NCI-H1105 treated with DMSO at 0.1 percent for 48 hours (cell line): Measurements from ENCODE around the gene C11orf68.

Experiments
- DNase-seq: peaks from one replicate; lab custom pipeline; 2025; lab: John Stamatoyannopoulos, UW

C11orf68 gene

DNA sequence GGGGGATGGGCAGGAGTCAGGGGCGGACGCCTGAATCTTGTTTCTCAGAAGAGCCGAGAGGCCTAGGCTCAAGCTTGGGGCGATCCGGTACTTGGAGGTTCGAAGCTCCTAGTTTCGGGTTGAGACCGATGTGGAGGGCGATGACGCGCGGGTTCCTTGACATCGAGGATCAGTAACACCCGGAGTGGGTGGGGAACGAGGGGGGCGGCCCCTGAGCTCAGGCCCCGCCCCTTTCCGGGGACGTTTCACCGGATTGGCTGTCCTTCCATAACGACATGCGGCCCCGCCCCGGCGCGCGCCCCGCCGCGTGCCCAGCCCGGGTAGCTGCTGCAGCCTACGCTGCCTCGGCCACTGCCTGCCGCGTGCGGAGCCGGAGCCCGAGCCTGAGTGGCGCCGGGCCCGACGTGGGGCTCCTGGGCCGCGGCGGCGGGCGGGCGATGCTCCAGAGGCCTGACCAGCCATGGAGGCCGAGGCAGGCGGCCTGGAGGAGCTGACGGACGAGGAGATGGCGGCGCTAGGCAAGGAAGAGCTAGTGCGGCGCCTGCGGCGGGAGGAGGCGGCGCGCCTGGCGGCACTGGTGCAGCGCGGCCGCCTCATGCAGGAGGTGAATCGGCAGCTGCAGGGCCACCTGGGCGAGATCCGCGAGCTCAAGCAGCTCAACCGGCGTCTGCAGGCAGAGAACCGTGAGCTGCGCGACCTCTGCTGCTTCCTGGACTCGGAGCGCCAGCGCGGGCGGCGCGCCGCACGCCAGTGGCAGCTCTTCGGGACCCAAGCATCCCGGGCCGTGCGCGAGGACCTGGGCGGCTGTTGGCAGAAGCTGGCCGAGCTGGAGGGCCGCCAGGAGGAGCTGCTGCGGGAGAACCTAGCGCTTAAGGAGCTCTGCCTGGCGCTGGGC lies 28.3 kb downstream of the C11orf68 start, which contains the start of gene CCDC85B:
Gene CCDC85B (plus strand): TSS at position 350 of the 895 bp plus-strand sequence. CDS start 111 bp downstream, at position 461.
- peak; percentile 91 for DNase-seq

DNA sequence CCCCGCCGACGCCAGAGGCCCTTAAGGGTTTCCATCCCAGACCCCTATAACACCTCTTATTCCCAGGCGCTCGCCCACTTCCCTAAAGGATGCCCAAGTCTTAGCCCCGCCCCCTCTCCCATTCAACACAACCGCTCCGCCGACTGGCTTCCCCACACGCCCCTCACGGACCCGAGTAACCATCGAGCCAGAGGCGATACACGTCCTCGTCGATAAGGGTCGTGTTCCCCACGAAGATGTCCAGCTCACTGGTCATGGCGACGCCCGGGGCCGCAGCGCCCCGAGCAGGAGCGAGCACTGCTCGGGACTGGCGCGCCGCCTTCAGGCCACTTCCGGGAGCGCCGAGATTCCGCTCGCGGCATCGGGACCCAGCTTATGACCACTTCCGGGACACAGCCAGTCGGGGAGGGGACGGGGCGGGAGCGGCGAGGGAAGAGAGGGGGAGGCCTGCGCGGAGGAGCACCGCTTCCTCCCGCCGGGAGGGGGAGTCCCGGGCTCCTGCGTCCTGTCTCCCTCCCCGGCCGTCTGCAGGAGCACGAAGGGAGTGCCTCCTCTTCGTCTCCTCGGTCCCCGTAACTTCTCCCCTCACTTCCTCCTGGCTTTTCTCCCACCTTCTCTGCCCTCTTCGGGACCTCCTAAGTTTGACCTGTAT lies 30.6 kb downstream of the C11orf68 start, which contains the start of gene FIBP:
Gene FIBP (minus strand): TSS at position 309 of the 652 bp plus-strand sequence. CDS start 53 bp downstream, at position 256.
- peak; percentile 94 for DNase-seq

GRCh38 chr11:65887723-65888162 lies 31.1 kb downstream of the C11orf68 start:
- no peak for DNase-seq

GRCh38 chr11:65886826-65887722 lies 31.8 kb downstream of the C11orf68 start:
- DNase-seq: no peak

DNA sequence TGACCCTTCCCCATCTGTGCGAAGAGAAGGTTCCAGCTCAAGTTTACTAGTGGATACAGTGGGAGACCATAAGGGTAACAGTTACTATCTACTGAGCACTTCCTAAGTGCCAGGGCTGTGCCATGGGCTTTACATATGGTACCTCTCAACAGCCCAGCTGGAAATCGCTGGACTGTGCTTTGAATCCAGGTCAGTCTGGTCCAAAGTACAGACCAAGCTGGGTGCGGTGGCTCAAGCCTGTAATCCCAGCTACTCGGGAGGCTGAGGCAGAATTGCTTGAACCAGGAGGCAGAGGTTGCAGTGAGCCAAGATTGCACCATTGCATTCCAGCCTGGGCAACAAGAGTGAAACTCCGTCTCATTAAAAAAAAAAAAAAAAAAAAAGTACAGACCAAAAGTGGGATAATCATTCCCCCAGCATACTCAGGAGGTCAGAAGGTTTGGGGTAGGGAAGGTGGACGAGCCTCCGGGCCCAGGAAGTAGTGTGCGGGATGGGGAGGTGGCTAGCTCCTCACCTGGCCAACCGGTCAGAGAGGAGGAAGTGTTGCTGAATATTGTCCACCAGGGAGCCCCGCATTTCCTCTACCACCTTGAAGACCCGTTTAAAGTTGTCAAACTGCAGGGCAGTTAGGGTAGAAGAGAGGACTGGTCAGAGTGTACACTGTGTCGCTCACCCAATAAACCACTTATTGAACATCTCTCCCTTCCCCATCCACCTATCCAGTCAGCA lies 32.9 kb downstream of the C11orf68 start:
- no peak for DNase-seq

DNA sequence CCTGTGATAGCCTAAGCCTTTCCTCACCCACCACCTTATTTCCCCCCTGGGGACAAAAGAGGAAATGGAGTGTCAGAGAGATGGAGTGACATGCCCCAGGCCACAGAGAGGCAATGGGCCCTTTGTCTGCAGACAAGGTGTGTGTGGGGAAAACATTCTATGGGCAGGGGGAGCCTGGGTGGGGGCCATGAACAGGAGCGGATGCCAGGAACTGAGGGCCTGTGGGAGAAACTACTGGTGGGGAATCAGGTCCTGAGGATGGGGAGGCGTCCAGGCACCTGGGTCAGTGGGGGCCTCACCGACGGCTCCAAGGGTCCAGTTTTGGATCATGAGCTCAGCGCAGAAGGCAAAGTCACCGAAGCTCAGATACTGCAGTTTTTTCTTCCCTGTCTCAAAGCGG lies 33.6 kb downstream of the C11orf68 start:
- no peak for DNase-seq

GRCh38 chr11:65884716-65885092 lies 34.2 kb downstream of the C11orf68 start:
- peak; percentile 63 for DNase-seq

DNA sequence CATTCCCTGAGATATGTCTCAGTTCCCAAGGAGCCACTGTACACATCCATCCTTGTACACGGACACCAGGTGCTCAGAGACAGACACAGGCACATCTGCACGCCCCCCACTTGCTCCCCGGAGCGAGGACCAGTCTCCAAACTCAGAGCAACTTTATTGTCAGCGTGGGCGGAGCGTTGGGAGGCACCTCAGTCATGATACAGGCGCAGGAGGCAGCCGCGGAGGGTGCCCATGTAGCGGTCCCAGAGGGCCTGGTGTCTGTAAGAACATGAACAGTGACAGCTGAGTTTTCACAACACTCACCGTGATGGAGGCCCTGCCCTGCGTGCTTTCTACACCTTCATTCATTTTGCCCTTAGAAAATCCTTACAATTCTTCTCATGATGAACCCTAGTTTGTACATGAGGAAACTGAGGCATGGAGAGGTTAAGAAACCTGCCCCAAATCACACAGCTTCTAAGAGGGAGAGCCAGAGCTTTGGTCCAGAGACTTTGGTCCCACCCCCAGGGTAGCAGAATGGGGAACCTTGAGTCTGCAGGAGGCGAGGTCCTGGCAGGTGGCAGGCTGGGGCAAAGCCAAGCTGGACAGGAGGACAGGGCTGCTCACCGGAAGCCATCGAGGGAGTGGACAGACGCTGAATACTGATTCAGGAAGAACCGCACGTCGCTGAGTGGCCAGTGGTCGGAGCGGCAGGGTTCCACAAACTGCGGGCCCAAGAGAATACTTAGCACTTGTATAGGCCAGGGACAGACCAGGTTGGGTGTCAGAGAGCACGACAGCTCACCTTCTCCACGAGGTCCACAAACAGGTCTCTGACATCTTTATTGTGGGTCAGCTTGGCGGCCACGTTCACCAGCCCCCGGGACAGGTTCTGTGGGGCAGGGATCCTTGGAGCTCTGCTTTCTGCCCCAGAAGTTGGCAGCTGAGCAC lies 34.8 kb downstream of the C11orf68 start:
- no peak for DNase-seq

- no peak for DNase-seq
These were observed 35.7 kb downstream of the C11orf68 start for GRCh38 chr11:65883058-65883761.

DNA sequence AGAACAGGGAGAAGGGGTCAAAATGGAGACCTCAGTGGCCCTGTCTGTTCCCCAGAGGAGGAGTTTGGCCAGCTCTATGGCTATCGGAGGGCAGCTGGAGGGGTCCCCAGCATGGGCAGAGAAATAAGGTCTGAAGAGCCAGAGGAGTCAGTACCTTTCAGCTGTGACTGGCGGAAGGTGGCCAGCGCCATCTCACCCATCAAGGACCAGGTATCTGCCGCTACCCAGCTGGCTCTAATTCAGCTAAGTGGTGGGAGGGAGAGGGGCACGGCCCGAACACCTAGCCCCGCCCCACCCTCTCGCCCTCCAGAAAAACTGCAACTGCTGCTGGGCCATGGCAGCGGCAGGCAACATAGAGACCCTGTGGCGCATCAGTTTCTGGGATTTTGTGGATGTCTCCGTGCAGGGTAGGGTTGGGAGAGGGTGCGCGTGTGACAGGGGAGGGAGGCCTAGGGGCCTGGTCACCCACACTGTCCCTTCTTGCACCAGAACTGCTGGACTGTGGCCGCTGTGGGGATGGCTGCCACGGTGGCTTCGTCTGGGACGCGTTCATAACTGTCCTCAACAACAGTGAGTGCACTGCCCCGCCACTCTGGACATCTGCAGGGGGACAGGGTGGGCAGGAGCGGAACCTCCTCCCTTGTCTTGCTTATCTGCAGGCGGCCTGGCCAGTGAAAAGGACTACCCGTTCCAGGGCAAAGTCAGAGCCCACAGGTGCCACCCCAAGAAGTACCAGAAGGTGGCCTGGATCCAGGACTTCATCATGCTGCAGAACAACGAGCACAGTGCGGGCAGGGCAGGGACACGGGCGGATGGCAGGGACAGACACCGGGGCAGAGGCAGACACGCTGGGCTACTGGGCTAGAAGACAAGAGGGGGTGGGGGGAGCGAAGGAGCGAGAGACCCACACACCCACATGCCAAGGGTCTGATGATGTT lies 36.5 kb downstream of the C11orf68 start:
- DNase-seq: no peak

- DNase-seq: no peak
These were observed 37.9 kb downstream of the C11orf68 start for GRCh38 chr11:65880844-65881421.

DNA sequence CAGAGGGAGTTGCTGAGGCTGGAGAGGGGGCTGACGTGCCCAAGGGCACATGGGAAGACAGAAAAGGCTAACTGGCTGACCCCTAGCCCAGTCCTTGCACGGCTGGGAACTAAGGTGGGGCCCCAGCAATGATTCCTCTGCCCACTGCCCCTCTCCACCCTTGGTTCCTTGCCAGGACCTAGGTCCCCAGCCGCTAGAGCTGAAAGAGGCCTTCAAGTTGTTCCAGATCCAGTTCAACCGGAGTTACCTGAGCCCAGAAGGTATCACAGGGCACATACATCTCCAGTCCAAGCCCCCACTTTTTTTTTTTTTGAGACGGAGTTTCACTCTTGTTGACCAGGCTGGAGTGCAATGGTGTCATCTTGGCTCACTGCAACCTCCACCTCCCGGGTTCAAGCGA lies 38.8 kb downstream of the C11orf68 start:
- DNase-seq: no peak

- no peak for DNase-seq
These were observed 39.2 kb downstream of the C11orf68 start, which contains the start of gene CTSW for GRCh38 chr11:65879617-65880016. TSS of gene CTSW (plus strand) at chr11:65879837. CDS start at chr11:65879855, 18 bp downstream.

DNA sequence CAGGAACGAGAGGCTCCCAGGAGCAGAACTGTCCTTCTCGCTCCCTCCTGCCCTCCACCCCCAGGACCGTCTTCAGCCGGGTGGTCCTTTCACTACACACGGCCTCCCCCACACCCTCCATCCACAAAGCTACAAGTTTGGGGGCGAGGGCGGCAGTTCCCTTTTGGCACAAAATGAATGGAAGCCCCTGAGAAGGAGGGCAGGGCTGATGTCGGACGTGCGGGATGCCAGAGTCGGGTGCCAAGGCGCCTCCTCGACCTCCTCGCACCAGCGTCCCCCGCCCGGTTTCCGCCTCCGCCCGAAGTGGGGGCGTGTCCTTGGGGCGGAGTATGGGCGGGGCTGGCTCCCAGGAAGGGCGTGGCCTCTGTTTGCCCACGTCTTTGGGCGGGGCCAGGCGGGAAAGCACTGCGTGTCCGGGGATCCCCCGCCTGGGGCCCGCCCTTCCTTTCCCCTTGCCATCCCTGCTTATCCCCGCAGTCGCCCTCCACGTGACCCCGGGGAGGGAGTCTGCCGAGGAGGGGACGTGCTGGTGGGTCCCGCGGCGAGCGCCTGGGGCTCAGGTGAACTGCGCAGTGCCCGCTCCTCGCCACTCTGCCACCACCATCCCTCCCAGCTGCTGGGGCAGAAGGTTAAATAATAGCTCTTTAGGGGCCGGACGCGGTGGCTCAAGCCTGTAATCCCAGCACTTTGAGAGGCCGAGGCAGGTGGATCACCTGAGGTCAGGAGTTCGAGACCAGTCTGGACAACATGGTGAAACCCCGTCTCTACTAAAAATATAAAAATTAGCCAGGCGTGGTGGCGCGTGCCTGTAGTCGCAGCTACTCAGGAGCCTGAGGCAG lies 45.3 kb downstream of the C11orf68 start:
- DNase-seq: peak; percentile 86

DNA sequence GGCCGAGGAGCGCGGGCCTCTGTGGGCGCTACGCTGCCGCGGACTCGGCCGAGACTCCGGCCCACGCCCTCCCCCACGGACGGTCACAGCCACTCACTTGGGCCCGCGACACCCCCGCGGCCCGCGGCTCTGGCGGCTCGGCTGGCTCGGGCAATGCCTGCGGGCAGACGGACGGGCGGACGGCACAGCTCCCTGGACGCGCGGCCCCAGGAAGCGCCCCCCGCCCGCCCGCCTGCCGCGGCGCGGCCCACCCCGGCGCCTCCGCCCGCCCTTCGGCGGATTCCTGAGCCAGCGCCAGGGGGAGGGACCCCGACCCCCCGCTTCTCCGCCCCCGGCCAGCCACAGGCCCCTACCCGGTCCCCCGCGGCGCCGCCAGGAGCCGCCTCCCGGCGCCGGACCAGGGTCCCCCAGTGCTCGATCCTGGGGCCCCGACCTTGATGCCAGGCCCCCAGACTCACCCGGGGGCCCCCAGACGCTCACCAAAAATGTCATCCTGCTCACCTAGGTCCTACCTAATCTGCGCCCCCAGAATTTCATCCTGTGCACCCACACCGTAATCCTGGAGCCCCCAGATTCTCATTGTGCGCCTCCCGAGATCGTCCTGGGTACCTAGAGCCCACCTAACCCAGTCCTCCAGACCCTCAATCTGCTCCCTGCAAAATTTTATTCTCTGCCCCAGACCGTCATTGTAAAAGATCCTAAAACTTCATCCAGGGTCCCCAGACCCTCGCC lies 46.1 kb downstream of the C11orf68 start, which contains the start of gene EFEMP2:
Gene EFEMP2 (minus strand): TSS at position 215 of the 732 bp plus-strand sequence. CDS start 446 bp downstream, outside the sequence.
- DNase-seq: no peak
